Measurements from ENCODE around the gene SHD. TPM values are rescaled to one million over a fixed set of nuclear protein-coding genes. Genes with fewer than 3 reads are reported as not detected.
"Not testable (repeated sequence)": the region's sequence is repeated elsewhere in the genome, so short reads cannot be mapped to it uniquely, and the experiment has no call there.

Gene SHD
- 9.8 TPM for polyA plus RNA-seq (2013, experiment 1 of 2)
- 8.7 TPM for polyA plus RNA-seq (2013, experiment 2 of 2)

- Histone ChIP-seq H3K36me3 (ENCODE audit: control insufficient read depth, insufficient read depth, low read length) (no peaks in the 10 kb centered on the region), H3K27ac (ENCODE audit: low read depth, low read length, severe bottlenecking) (no peak within 1 kb of the TSS), H3K4me3 (ENCODE audit: extremely low read depth, insufficient read depth, low read length, poor library complexity, severe bottlenecking) (peak within 1 kb of the TSS; percentile 47), H3K4me1 (ENCODE audit: control insufficient read depth, insufficient read depth, low read length, poor library complexity, severe bottlenecking) (peaks cover 12% of the 10 kb centered on the region), H3K9me3 (ENCODE audit: control insufficient read depth, low read length) (no peaks in the 10 kb centered on the region)
- WGBS, 2 experiments (ENCODE audit: insufficient coverage in 2 of 2) = 0 to 3% methylated on average over 8 to 19 of the region's 44 CpGs
Observed at GRCh38 chr19:4278419-4279266, at the start of gene SHD. TSS of gene SHD (plus strand) at chr19:4279266. CDS start at chr19:4280064, 798 bp downstream.

- not testable (repeated sequence) for H3K4me1 ChIP-seq (ENCODE audit: control insufficient read depth, insufficient read depth, low read length, poor library complexity, severe bottlenecking); H3K27ac ChIP-seq (ENCODE audit: low read depth, low read length, severe bottlenecking); H3K4me3 ChIP-seq (ENCODE audit: extremely low read depth, insufficient read depth, low read length, poor library complexity, severe bottlenecking); H3K36me3 ChIP-seq (ENCODE audit: control insufficient read depth, insufficient read depth, low read length); H3K9me3 ChIP-seq (ENCODE audit: control insufficient read depth, low read length)
- whole genome bisulfite sequencing, 2 experiments (ENCODE audit: insufficient coverage in 2 of 2) = 90 to 92% methylated on average over 3 to 4 of the region's 6 CpGs
Observed at GRCh38 chr19:4230237-4230636, 48.8 kb upstream of the SHD start.

- H3K27ac ChIP-seq (ENCODE audit: low read depth, low read length, severe bottlenecking); H3K4me3 ChIP-seq (ENCODE audit: extremely low read depth, insufficient read depth, low read length, poor library complexity, severe bottlenecking); H3K9me3 ChIP-seq (ENCODE audit: control insufficient read depth, low read length); H3K36me3 ChIP-seq (ENCODE audit: control insufficient read depth, insufficient read depth, low read length); H3K4me1 ChIP-seq (ENCODE audit: control insufficient read depth, insufficient read depth, low read length, poor library complexity, severe bottlenecking): not testable (repeated sequence)
- 91 to 93% methylated on average over 5 to 6 of the region's 6 CpGs for WGBS, 2 experiments (ENCODE audit: insufficient coverage in 2 of 2)
Observed at GRCh38 chr19:4231521-4231920, 47.5 kb upstream of the SHD start.

- 89 to 96% methylated on average over 4 of the region's 5 CpGs for WGBS, 2 experiments (ENCODE audit: insufficient coverage in 2 of 2)
- H3K27ac ChIP-seq (ENCODE audit: low read depth, low read length, severe bottlenecking); H3K4me3 ChIP-seq (ENCODE audit: extremely low read depth, insufficient read depth, low read length, poor library complexity, severe bottlenecking); H3K9me3 ChIP-seq (ENCODE audit: control insufficient read depth, low read length); H3K4me1 ChIP-seq (ENCODE audit: control insufficient read depth, insufficient read depth, low read length, poor library complexity, severe bottlenecking); H3K36me3 ChIP-seq (ENCODE audit: control insufficient read depth, insufficient read depth, low read length): not testable (repeated sequence)
Observed at GRCh38 chr19:4232139-4232538, 46.9 kb upstream of the SHD start.

GRCh38 chr19:4232614-4233281, 46.3 kb upstream of the SHD start:
- H3K4me3 ChIP-seq (ENCODE audit: extremely low read depth, insufficient read depth, low read length, poor library complexity, severe bottlenecking) = no peak overlapping the region
- 79 to 80% methylated on average over 18 to 21 of the region's 21 CpGs for WGBS, 2 experiments (ENCODE audit: insufficient coverage in 2 of 2)
- H3K4me1 ChIP-seq (ENCODE audit: control insufficient read depth, insufficient read depth, low read length, poor library complexity, severe bottlenecking) = peaks cover 4% of the 10 kb centered on the region
- H3K9me3 ChIP-seq (ENCODE audit: control insufficient read depth, low read length) = no peaks in the 10 kb centered on the region
- no peak overlapping the region for H3K27ac ChIP-seq (ENCODE audit: low read depth, low read length, severe bottlenecking)
- H3K36me3 ChIP-seq (ENCODE audit: control insufficient read depth, insufficient read depth, low read length) = no peaks in the 10 kb centered on the region

- WGBS, 2 experiments (ENCODE audit: insufficient coverage in 2 of 2) = 56 to 67% methylated on average over 8 to 10 of the region's 11 CpGs
- Histone ChIP-seq H3K4me1 (ENCODE audit: control insufficient read depth, insufficient read depth, low read length, poor library complexity, severe bottlenecking) (peaks cover 4% of the 10 kb centered on the region), H3K27ac (ENCODE audit: low read depth, low read length, severe bottlenecking) (no peak overlapping the region), H3K9me3 (ENCODE audit: control insufficient read depth, low read length) (no peaks in the 10 kb centered on the region), H3K4me3 (ENCODE audit: extremely low read depth, insufficient read depth, low read length, poor library complexity, severe bottlenecking) (no peak overlapping the region), H3K36me3 (ENCODE audit: control insufficient read depth, insufficient read depth, low read length) (no peaks in the 10 kb centered on the region)
Observed at GRCh38 chr19:4233282-4233853, 45.7 kb upstream of the SHD start.

- Histone ChIP-seq H3K9me3 (ENCODE audit: control insufficient read depth, low read length) (no peaks in the 10 kb centered on the region), H3K36me3 (ENCODE audit: control insufficient read depth, insufficient read depth, low read length) (no peaks in the 10 kb centered on the region), H3K27ac (ENCODE audit: low read depth, low read length, severe bottlenecking) (no peak overlapping the region), H3K4me3 (ENCODE audit: extremely low read depth, insufficient read depth, low read length, poor library complexity, severe bottlenecking) (no peak overlapping the region), H3K4me1 (ENCODE audit: control insufficient read depth, insufficient read depth, low read length, poor library complexity, severe bottlenecking) (no peaks in the 10 kb centered on the region)
- 76 to 79% methylated on average over 6 to 13 of the region's 21 CpGs for WGBS, 2 experiments (ENCODE audit: insufficient coverage in 2 of 2)
Observed at GRCh38 chr19:4234142-4234861, 44.8 kb upstream of the SHD start.

GRCh38 chr19:4234862-4235201, 44.2 kb upstream of the SHD start:
- Histone ChIP-seq H3K36me3 (ENCODE audit: control insufficient read depth, insufficient read depth, low read length) (no peaks in the 10 kb centered on the region), H3K9me3 (ENCODE audit: control insufficient read depth, low read length) (no peaks in the 10 kb centered on the region), H3K27ac (ENCODE audit: low read depth, low read length, severe bottlenecking) (no peak overlapping the region), H3K4me1 (ENCODE audit: control insufficient read depth, insufficient read depth, low read length, poor library complexity, severe bottlenecking) (no peaks in the 10 kb centered on the region), H3K4me3 (ENCODE audit: extremely low read depth, insufficient read depth, low read length, poor library complexity, severe bottlenecking) (no peak overlapping the region)
- WGBS, 2 experiments (ENCODE audit: insufficient coverage in 2 of 2) = 87% methylated on average over 10 to 13 of the region's 13 CpGs

GRCh38 chr19:4237510-4237909, 41.6 kb upstream of the SHD start:
- H3K4me3 ChIP-seq (ENCODE audit: extremely low read depth, insufficient read depth, low read length, poor library complexity, severe bottlenecking); H3K27ac ChIP-seq (ENCODE audit: low read depth, low read length, severe bottlenecking); H3K9me3 ChIP-seq (ENCODE audit: control insufficient read depth, low read length); H3K4me1 ChIP-seq (ENCODE audit: control insufficient read depth, insufficient read depth, low read length, poor library complexity, severe bottlenecking); H3K36me3 ChIP-seq (ENCODE audit: control insufficient read depth, insufficient read depth, low read length): not testable (repeated sequence)
- 94 to 95% methylated on average over 13 to 15 of the region's 16 CpGs for WGBS, 2 experiments (ENCODE audit: insufficient coverage in 2 of 2)

- H3K36me3 ChIP-seq (ENCODE audit: control insufficient read depth, insufficient read depth, low read length) = no peaks in the 10 kb centered on the region
- H3K4me1 ChIP-seq (ENCODE audit: control insufficient read depth, insufficient read depth, low read length, poor library complexity, severe bottlenecking) = no peaks in the 10 kb centered on the region
- no peak overlapping the region for H3K27ac ChIP-seq (ENCODE audit: low read depth, low read length, severe bottlenecking)
- H3K4me3 ChIP-seq (ENCODE audit: extremely low read depth, insufficient read depth, low read length, poor library complexity, severe bottlenecking) = no peak overlapping the region
- 89 to 91% methylated on average over 3 of the region's 4 CpGs for WGBS, 2 experiments (ENCODE audit: insufficient coverage in 2 of 2)
- no peaks in the 10 kb centered on the region for H3K9me3 ChIP-seq (ENCODE audit: control insufficient read depth, low read length)
Observed at GRCh38 chr19:4238831-4239230, 40.2 kb upstream of the SHD start.
